CD1c-positive myeloid dendritic cell (primary cell): Measurements from ENCODE around the gene FLNB.

Source experiments
- DNase-seq: peaks from one replicate; pipeline ENCODE4 v3.0.0-alpha.2; 2016; ENCODE audit errors: extremely low spot score

FLNB gene

GRCh38 chr3:58074116-58074715 is 66.0 kb downstream of the FLNB start:
- DNase-seq: peak; percentile 30

GRCh38 chr3:58074997-58075396 is 66.8 kb downstream of the FLNB start:
- no peak for DNase-seq

DNA sequence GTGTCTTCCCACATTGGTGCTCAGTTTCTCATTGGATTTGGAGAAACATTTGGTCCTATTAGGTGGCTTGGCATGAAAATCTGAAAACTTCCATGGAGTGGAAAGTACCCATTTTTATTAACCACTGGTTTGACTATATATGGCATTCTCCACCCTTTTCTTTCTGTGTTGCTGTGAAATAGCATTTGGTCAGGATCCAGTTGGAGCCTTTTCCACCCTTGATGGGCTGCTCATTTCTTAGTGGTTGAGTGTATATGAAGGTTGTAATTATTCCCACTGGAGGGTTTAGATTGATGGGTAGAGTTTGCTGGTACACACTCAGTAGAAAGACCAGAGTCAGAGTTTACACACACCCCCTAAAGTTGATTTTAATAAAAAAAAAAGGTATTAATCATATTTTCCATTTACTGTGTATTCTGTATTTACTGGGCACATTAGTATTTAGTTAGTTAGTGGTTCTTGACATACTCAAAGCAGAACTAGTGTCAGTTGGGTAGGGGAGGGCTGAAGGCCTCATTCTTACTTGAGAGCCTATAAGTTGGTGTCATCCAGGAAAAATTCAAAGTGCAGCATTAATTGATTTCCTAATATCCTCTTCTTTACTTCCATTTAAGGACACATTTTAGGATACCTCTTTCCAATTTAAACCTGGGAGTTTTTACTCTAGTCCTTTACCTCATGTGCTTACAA is 69.5 kb downstream of the FLNB start:
- no peak for DNase-seq

DNA sequence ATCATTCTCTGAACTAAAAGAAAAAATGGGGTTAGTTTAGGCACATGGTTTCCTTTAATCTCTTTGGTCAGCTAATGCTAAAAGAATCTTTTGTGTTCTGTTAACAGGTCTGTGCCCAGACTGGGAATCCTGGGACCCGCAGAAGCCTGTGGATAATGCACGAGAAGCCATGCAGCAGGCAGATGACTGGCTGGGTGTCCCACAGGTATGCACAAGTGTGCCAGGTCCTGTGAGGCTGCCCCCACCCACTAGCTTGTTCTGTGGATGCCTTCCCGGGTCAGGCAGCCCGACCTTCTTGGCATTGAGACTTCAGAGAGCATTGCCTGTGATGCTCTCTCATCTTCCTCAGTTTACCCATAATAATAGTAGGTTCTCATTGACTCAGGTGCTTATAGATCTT is 70.4 kb downstream of the FLNB start:
- no peak for DNase-seq

GRCh38 chr3:58079773-58080172 is 71.6 kb downstream of the FLNB start:
- DNase-seq: no peak

- peak; percentile 34 for DNase-seq
Observed at GRCh38 chr3:58082047-58082446, 73.8 kb downstream of the FLNB start.

DNA sequence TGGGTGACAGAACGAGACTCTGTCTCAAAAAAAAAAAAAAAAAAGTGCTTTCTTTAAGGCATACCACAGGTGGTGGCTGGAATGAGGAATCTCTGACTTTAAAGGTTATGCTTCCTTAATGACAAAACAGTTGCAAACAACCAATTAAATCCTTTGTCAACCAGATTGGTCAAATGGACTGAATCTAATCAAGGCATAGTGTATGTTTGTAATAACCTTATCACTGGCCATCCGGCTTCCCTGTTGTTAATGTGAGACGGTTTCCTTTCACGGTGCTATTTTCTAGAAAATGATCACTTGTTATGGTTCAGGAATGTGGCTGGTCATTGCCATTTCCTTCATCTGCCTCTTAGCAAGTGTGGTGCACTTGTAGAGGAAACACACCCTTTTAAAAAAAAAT is 75.9 kb downstream of the FLNB start:
- no peak for DNase-seq

DNA sequence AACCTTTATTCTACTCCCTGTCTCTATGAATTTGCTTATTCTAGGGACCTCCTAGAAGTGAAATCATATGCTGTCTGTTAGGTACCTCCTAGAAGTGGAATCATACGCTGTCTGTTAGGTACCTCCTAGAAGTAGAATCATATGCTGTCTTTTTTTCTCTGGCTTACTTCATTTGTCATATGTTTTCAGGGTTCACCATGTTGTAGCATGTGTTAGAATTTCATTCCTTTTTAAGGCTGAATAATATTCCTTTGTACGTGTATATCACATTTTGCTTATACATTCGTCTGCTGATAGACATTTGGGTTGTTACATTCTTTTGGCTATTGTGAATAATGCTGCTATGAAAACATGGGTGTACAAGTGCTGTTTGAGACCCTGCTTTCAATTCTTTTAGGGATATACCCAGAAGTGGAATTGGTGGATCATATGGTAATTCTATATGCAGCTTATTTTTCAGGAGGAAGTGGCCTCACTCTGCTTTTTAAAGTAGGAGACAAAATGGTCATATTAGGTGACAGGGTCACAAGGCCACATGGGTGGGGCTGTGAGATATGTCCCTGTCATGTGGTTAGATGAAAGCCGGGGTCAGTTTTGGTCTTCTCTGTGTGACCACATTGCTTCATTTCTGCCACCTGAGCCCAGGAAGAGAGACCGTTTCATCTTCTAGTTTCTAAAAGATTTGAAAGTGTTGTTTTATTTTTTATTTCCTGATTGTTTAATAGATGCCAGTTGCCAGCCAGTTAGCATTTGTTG is 76.7 kb downstream of the FLNB start:
- DNase-seq: peak; percentile 17

GRCh38 chr3:58085616-58086015 is 77.4 kb downstream of the FLNB start:
- no peak for DNase-seq

- no peak for DNase-seq
Observed at GRCh38 chr3:58088501-58088900, 80.3 kb downstream of the FLNB start.

DNA sequence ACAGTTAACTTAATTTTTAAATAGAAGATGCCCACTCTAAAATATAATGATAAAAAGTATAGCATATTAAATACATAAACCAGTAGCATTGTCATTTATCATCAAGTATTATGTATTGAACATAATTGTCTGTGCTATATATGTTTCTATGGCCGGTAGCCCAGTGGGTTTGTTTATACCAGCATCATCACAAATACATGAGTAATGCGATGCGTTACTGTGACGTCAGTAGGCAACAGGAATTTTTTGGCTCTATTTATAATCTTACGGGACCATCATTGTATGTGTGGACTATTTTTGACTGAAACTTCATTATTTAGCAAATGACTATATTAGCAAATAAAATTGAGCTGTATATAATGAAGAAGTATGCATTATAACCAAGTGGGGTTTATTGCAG is 82.1 kb downstream of the FLNB start:
- DNase-seq: no peak

- no peak for DNase-seq
Observed at GRCh38 chr3:58092521-58092920, 84.3 kb downstream of the FLNB start.

DNA sequence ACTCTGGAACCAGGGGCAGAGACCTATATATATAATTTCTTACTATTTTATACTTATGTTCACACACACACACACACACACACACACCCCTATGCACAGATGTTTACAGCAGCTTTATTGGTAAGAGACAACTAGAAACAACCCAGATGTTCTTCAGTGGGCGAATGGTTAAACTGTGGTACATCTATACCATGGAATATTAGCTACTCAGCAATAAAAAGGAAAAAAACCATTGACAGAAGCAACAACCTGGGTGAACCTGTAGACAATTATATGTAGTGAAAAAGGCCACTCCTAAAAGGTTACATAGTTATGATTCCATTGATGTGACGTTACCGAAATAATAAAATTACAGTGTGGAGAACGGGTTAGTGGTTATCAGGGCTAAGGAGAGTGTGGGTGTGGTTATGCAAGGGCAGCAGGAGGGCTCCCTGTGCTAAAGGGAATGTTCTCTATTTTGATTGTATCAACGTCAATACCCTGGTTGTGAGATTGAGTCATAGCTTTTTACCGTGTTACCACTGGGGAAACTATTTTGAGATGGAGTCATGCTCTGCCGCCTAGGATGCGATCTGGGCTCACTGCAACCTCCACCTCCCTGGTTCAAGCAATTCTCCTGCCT is 85.5 kb downstream of the FLNB start:
- peak; percentile 60 for DNase-seq

- DNase-seq: no peak
Observed at GRCh38 chr3:58094657-58095056, 86.4 kb downstream of the FLNB start.

DNA sequence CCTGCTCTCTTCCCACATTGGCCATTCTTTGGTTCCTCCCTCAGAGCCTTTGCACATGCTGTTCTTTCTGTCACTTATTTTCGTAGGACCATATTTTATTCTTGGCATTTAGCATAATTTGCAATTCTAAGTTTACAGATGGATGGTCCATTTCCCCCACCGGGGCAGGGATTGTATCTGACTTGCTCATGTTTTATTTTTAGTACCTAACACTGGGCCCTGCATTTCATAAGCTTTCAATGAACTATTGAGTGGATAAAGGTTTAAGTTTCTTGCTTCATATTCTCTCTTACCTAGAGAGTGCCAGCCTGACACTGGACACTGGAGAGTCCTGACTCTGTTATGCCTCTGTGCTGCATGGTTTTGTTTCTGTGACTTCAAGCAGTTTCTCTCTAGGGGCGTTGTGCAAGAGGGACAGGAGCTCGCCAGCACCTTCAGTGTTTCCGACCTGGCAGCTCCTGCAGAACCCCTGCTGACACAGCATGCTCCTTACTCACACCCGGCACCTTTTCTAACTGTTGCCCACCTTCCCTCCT is 87.4 kb downstream of the FLNB start:
- DNase-seq: no peak

- no peak for DNase-seq
Observed at GRCh38 chr3:58098531-58098930, 90.3 kb downstream of the FLNB start.

DNA sequence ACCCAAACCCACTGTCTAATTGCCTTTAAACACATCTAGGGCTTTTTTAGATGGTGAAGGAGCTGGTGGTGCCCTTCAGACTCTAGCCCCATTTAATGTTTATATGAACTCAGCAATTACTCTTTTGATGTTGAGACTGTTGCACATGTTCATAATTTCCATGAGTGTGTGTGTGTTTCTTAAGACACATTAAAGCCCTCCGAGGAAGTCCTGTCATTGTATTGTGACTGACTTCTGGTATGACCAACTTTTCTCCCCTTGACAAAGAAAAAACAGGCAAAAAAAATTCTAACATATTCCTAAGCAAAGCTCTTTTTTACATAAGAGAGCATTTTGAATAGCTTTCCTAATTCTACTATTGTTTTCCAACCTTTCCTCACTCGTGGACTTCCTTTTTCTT is 91.6 kb downstream of the FLNB start:
- no peak for DNase-seq

DNA sequence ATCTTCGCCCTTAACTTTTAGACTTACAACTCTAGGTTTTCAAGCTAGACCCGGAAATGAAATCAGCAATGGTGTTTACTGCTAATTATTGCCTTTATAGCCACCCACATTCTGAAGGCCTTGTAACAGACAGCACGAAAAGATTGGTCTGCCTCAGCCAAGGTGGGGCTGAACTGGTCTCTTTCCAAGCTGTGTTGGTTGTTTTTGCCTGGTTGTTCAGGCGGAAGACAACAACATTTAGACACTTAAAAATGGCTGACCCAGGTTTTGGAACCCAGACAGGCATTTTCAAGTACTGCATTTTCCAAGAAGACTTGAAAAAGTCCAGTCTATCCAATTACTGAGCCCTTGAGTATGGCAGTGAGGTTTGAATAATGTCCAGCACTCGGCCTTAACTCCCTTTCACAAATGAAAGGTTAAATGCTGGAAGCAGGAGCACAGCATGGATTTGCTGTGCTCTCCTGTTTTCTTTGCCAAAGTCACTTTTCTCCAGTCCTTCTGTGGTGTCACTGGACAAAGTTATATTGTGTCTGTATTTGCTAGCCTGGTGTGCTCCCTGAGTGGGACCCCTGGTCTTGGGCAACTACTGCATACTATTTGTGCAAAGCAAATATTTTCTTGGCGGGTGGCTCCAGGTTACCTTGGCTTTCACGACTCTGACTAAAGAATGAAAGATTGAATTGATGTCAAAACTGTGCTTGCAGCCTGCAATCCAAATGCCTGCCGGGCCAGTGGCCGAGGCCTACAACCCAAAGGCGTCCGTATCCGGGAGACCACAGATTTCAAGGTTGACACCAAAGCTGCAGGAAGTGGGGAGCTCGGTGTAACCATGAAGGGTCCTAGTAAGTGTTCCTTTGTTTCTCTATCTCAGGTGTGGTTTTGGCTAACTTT is 93.5 kb downstream of the FLNB start:
- DNase-seq: no peak

GRCh38 chr3:58102390-58102750 is 94.1 kb downstream of the FLNB start:
- DNase-seq: no peak

GRCh38 chr3:58102976-58103451 is 94.8 kb downstream of the FLNB start:
- DNase-seq: no peak

DNA sequence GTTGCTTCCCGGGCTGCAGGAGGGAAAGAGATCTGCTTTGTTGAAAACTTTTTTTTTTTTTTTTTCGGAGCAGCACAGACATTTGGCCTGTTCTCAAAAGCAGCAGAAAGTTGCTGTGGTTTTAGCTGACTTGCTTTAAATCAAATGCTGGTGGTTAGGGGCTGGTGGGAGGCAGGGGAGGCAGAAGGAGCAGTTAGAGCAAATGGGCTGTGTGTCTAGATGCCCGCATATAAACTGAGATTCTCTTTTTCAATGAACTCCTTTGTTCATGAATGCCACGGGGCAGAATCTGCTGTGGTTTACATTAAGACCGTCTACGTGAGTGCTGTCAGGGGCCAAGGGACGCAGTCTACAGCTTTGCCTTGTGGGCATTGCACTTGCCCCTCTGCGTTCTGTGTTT is 95.9 kb downstream of the FLNB start:
- DNase-seq: no peak
